SW480 (cell line): ENCODE results near the gene THAP5.
"Not testable (repeated sequence)": the region's sequence is repeated elsewhere in the genome, so short reads cannot be mapped to it uniquely, and the experiment has no call there.

Source experiments
- DNase-seq: peaks from one replicate; pipeline ENCODE4 v3.0.0-alpha.2; 2016; ENCODE audit warnings: low spot score

THAP5 gene

DNA sequence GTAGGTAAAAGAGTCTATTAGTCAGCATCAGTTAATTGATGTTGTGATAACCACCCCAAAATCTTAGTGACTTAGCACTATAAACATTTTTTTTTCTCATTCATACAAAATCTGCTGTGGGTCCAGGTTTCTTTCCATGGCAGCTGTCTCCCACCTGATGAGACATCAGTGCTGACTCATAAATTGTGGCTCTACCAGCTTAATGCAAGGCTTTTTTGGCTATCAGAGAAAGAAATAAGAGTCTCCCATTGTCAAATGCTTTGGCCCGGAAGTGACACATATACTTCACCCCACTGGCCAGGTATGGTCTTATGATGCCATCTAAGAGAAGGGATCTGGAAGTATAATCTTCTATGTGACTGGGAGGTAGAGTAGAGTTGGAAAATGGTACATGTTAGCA, 14.7 kb upstream of the THAP5 start:
- no peak for DNase-seq

GRCh38 chr7:108581655-108582491, 12.4 kb upstream of the THAP5 start:
- peak; percentile 16 for DNase-seq

DNA sequence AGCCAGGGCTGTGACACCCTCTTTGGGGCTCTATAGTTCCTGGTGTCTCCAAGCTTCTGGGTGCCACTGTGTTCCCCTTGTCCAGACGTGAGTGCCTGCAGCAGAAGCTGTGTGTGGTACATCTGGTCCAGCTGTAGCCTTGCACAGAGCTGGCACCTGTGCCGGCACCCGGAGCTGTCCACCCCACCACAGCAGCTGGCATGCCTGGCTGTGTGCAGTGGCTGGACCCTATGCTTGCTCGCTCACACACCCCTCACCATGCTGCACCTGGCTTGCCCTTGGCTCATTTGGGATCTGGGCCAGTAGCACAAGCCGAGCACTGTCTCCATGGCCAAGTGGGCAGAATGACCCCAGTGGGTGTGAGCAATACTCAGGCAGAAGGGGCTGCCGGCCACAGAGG, 10.8 kb upstream of the THAP5 start:
- no peak for DNase-seq

GRCh38 chr7:108578937-108579336, 9.4 kb upstream of the THAP5 start:
- no peak for DNase-seq

- DNase-seq: no peak
Measured at GRCh38 chr7:108576116-108576515, 6.6 kb upstream of the THAP5 start.

DNA sequence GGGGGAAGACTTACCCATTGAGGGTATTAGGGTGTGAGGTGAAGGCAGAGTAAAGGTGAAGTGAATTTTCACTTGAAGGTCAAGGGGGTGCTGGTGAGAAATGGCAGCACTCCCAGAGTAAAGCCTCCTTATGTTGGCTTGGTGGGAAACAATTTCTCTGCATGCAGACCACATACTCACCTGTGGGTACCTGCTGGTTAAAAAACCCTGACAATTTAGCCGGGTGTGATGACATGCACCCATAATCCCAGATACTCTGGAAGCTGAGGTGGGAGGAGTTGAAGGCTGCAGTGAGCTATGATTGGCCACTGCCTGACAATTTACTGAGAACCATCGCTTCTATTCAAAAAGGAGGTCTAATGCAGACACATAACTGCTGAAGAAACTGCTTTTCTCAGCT, 5.7 kb upstream of the THAP5 start:
- no peak for DNase-seq

DNA sequence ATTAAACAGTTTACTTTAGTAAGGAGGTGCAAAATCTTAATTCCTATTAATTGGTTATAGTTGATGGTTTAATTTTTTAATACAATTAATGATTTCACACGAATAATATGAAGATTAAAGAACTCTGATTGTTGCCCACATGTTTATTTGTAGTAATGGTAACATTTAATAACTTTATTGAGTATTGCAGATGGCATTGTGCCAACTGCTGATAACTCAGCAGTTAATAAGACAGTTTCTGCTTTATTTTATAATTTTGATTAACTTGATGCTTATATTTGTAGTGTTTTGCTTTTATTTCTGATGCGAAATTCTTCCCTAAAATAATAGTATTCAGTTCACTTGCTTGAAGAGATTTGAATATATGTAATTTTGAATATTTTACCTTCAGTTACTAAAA, 3.0 kb upstream of the THAP5 start:
- no peak for DNase-seq

DNA sequence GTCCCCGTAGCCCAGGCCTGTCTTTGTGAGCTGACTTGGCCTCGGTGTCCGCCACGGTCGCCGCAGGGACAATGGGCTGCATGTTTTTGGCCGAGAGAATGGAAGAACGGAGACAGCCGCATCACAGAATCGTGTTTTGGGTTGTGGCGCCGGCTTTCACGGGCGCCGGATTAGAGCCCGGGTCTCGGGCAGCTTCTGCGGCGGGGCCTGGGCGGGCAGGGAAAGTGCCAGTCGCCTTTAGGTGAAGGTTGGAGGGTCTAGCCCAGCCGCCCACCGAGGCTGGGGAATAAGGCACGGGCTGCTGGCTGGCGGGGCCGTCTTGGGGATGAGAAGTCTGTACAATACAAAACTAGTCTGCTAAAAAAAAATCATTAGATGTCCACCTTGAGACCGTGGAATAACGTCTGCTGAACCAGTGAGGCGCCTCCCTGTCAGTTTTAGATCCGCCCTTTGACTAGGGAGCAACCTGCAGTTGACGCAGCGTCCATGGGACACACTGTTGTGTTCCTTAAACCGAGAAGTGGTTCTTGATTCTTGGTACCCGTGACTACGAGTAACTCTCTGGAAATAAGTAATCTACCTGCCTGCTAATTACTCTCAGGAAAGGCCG, 745 bp upstream of the THAP5 start:
- peak; percentile 76 for DNase-seq

- DNase-seq: no peak
Measured at GRCh38 chr7:108568801-108569380, 615 bp downstream of the THAP5 start.

DNA sequence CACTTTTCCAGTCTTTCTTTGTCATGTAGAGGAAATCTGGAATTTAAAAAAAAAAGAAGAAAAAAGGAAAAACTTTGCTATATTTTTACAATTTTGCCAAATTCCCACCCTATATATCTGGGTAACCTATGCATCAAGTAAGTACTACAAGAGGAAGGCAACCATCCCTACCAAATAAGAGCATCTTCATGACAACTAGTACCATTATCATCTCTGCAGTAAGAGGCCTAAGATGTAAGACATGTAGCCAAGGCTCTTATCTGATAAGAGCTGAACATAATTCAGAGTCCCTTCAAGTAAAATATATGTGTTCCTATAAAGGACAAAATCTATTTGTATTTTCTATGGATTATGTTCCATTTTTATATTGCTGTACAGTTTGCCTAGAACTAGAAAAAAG, 3.5 kb downstream of the THAP5 start:
- no peak for DNase-seq

DNA sequence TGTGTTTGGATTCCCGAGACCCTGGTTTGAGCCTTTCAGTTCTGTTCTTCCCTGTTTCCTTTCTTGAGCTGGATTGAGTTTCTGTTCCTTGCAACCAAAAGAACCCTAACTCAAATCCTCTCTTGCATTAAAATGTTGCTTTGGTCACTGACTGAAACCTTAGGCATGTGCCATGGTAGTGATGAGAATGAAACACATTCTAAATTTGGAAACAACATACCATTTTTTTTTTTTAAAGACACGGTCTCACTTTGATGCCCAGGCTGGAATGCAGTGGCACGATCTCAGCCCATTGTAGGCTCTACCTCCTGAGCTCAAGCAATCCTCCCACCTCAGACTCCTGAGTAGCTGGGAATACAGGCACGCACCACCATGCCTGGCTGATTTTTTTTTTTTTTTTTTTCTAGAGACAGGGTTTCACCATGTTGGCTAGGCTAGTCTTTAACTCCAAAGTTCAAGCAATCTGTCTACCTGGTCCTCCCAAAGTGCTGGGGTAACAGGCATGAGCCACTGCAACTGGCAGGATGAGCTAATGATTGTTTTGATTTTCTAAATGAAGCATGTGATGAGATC, 8.4 kb downstream of the THAP5 start:
- no peak for DNase-seq

- DNase-seq: no peak
Measured at GRCh38 chr7:108559253-108559652, 10.3 kb downstream of the THAP5 start.

- no peak for DNase-seq
Measured at GRCh38 chr7:108557617-108558016, 11.9 kb downstream of the THAP5 start.

- DNase-seq: no peak
Measured at GRCh38 chr7:108557191-108557590, 12.3 kb downstream of the THAP5 start.

GRCh38 chr7:108556665-108557064, 12.8 kb downstream of the THAP5 start:
- DNase-seq: not testable (repeated sequence)

DNA sequence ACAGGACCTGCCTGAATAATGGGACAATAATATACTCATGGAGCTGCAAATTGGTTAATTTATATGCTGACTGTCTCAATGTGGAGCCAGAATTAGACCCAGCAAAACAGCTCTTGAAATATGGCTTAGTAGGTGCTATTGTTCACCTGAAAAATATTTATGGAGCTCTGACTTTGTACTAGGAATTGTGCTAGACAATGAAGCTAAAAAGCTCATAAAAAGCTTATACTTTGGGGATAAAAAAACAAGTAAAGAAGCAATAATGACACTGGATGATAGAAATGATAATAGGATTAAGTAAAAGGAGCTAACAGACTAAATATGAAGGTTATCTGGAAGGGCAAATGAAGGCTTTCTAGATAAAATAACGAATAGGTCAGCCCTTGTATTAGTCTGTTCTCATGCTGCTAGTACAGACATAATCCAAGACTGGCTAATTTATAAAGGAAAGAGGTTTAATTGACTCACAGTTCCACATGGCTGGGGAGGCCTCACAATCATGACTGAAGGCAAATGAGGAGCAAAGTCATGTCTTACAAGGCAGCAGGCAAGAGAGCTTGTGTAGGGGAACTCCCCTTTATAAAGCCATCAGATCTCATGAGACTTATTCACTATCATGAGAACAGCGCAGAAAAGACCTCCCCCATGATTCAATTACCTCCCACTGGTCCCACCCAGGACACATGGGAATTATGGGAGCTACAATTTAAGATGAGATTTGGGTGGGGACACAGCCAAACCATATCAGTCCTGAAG, 21.2 kb downstream of the THAP5 start:
- DNase-seq: not testable (repeated sequence)

GRCh38 chr7:108541478-108541877, 28.0 kb downstream of the THAP5 start:
- no peak for DNase-seq

DNA sequence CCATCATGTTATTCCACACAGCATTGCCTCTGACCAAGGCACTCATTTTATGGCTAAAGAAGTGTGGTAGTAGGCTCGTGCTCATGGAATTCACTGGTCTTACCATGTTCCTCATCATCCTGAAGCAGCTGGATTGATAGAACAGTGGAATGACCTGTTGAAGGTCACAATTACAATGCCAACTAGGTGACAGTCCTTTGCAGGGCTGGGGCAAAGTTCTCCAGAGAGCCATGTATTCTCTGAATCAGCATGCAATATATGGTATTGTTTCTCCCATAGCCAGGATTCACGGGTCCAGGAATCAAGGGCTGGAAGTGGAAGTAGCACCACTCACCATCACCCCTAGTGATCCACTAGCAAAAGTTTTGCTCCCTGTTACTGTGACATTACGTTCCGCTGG, 30.8 kb downstream of the THAP5 start:
- DNase-seq: not testable (repeated sequence)

DNA sequence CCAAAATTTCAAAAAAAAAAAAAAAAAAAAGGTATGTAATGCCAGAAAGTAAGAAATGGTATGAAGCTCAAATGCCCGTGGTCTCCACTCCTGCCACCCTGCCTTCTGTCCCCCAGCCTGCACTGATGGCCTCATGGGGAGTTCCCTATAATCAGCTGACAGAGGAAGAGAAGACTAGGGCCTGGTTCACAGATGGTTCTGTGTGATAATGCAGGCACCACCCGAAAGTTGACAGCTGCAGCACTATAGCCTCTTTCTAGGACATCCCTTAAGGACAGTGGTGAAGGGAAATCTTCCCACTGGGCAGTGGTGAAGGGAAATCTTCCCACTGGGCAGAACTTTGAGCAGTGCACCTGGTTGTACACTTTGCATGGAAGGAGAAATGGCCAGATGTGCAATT, 31.3 kb downstream of the THAP5 start:
- not testable (repeated sequence) for DNase-seq

GRCh38 chr7:108537229-108537628, 32.3 kb downstream of the THAP5 start:
- DNase-seq: no peak

DNA sequence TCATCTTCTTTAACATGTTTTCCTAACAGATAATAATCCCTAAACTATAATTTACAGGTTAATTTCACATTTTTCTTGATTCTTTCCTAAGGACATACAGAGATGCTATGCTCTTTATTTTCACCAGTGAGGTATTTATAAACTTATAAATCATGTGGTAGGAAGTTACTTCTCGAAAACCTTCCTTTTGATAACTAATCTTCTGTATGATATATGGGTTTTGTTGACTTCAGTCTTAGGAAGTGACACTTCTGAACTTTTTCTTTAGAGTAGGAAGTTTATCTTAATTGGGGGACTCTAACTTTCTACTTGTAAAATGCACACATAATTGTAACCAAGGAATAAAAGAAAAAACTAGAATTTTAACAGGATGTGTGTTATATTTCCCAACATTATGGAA, 33.8 kb downstream of the THAP5 start:
- no peak for DNase-seq

- DNase-seq: no peak
Measured at GRCh38 chr7:108535257-108535656, 34.2 kb downstream of the THAP5 start.
